Effector CD4-positive, alpha-beta T cell (primary cell): ENCODE data around the gene IQGAP3. TPM values are rescaled to one million over a fixed set of nuclear protein-coding genes. Genes with fewer than 3 reads are reported as not detected.
"Not testable (repeated sequence)": the region's sequence is repeated elsewhere in the genome, so short reads cannot be mapped to it uniquely, and the experiment has no call there.

ENCODE experiments used
- DNase-seq: peaks from one replicate; pipeline ENCODE4 v3.0.0-alpha.2; 2020
- total RNA-seq: gene quantifications from one replicate; lab custom pipeline; 2026; lab: John Stamatoyannopoulos, UW

IQGAP3 gene
- not detected for total RNA-seq

- peak; percentile 66 for DNase-seq
Observed at GRCh38 chr1:156571919-156572662, at the start of gene IQGAP3. IQGAP3 (minus strand) TSS chr1:156572565; CDS start chr1:156572529, 36 bp downstream.

GRCh38 chr1:156619582-156619955 is 47.2 kb upstream of the IQGAP3 start:
- DNase-seq = no peak

GRCh38 chr1:156618853-156619581 is 46.7 kb upstream of the IQGAP3 start, which contains the start of gene HAPLN2:
HAPLN2 (plus strand) TSS chr1:156619415; CDS start chr1:156623491, 4,076 bp downstream.
- DNase-seq = no peak

GRCh38 chr1:156616463-156616862 is 44.1 kb upstream of the IQGAP3 start:
- DNase-seq = no peak

GRCh38 chr1:156615946-156616345 is 43.6 kb upstream of the IQGAP3 start:
- DNase-seq = no peak

GRCh38 chr1:156612666-156613065 is 40.3 kb upstream of the IQGAP3 start:
- no peak for DNase-seq

- not testable (repeated sequence) for DNase-seq
Observed at GRCh38 chr1:156610072-156610471, 37.7 kb upstream of the IQGAP3 start.

GRCh38 chr1:156608981-156609380 is 36.6 kb upstream of the IQGAP3 start:
- DNase-seq = peak; percentile 54

- DNase-seq = peak; percentile 58
Observed at GRCh38 chr1:156608036-156608674, 35.8 kb upstream of the IQGAP3 start.

GRCh38 chr1:156607344-156607743 is 35.0 kb upstream of the IQGAP3 start:
- DNase-seq = not testable (repeated sequence)

- no peak for DNase-seq
Observed at GRCh38 chr1:156602557-156602993, 30.2 kb upstream of the IQGAP3 start.

GRCh38 chr1:156601892-156602291 is 29.5 kb upstream of the IQGAP3 start:
- no peak for DNase-seq

- peak; percentile 68 for DNase-seq
Observed at GRCh38 chr1:156601122-156601830, 28.9 kb upstream of the IQGAP3 start, which contains the start of gene GPATCH4. GPATCH4 (minus strand) TSS chr1:156601479.

- no peak for DNase-seq
Observed at GRCh38 chr1:156600733-156601121, 28.4 kb upstream of the IQGAP3 start.

GRCh38 chr1:156599811-156600210 is 27.4 kb upstream of the IQGAP3 start:
- no peak for DNase-seq

GRCh38 chr1:156598731-156599432 is 26.5 kb upstream of the IQGAP3 start:
- DNase-seq = no peak

GRCh38 chr1:156598125-156598524 is 25.8 kb upstream of the IQGAP3 start:
- DNase-seq = no peak

GRCh38 chr1:156596426-156596825 is 24.1 kb upstream of the IQGAP3 start:
- no peak for DNase-seq

- no peak for DNase-seq
Observed at GRCh38 chr1:156595016-156595415, 22.7 kb upstream of the IQGAP3 start.

- no peak for DNase-seq
Observed at GRCh38 chr1:156594190-156594589, 21.8 kb upstream of the IQGAP3 start.

- no peak for DNase-seq
Observed at GRCh38 chr1:156593661-156593989, 21.3 kb upstream of the IQGAP3 start.
